GM23338 (cell line): ENCODE results near the gene PAPPA. TPM values are rescaled to one million over a fixed set of nuclear protein-coding genes. Genes with fewer than 3 reads are reported as not detected.

ENCODE experiments used
- ATAC-seq: fragments of 200-7000 bp; cut with Tn5 transposase; 3 replicates; pipeline ENCODE4 v1.9.1; 2020
- DNase-seq: peaks from one replicate; pipeline ENCODE4 v3.0.0-alpha.2; 2015; ENCODE audit warnings: low spot score
- H2AFZ ChIP-seq: fragments of 200-600 bp; sonication (generic); 2 replicates; pipeline ENCODE4 v1.8.0; 2016; ENCODE audit warnings: antibody characterized with exemption, mild to moderate bottlenecking, moderate library complexity
- H3F3A ChIP-seq: fragments of 200-600 bp; sonication (generic); replicated peaks from 2 replicates; pipeline ENCODE4 v1.8.0; 2017; ENCODE audit warnings: antibody characterized with exemption, mixed run types, low read depth
- H3K27ac ChIP-seq: fragments of 200-600 bp; sonication (generic); 2 replicates; pipeline ENCODE4 v1.6.1; 2016; ENCODE audit warnings: low read depth
- H3K27me3 ChIP-seq: fragments of 200-600 bp; sonication (generic); 2 replicates; pipeline ENCODE4 v1.8.0; 2016; ENCODE audit warnings: mild to moderate bottlenecking, mixed run types, moderate library complexity; ENCODE audit not compliant: insufficient read depth
- H3K36me3 ChIP-seq: fragments of 200-600 bp; sonication (generic); 2 replicates; pipeline ENCODE4 v1.8.0; 2016; ENCODE audit warnings: mild to moderate bottlenecking; ENCODE audit not compliant: insufficient read depth
- H3K4me1 ChIP-seq: fragments of 200-600 bp; sonication (generic); 2 replicates; pipeline ENCODE4 v1.8.0; 2016; ENCODE audit warnings: mild to moderate bottlenecking, moderate library complexity; ENCODE audit not compliant: insufficient read depth
- H3K4me2 ChIP-seq: fragments of 200-600 bp; sonication (generic); 2 replicates; pipeline ENCODE4 v1.7.1; 2017; ENCODE audit warnings: mixed run types
- H3K4me3 ChIP-seq: fragments of 200-600 bp; sonication (generic); 2 replicates; pipeline ENCODE4 v1.6.1; 2016; ENCODE audit warnings: mixed run types
- H3K79me2 ChIP-seq: fragments of 200-600 bp; sonication (generic); replicated peaks from 2 replicates; pipeline ENCODE4 v1.8.0; 2017; ENCODE audit warnings: mild to moderate bottlenecking; ENCODE audit not compliant: insufficient read depth
- H3K9me2 ChIP-seq: fragments of 200-600 bp; sonication (generic); 2 replicates; pipeline ENCODE4 v1.8.0; 2017; ENCODE audit not compliant: insufficient read depth
- H4K20me1 ChIP-seq: fragments of 200-600 bp; sonication (generic); replicated peaks from 2 replicates; pipeline ENCODE4 v1.8.0; 2017; ENCODE audit warnings: mild to moderate bottlenecking; ENCODE audit not compliant: insufficient read depth
- H3K27ac Mint-ChIP-seq: 2 replicates; pipeline ENCODE4 v1.8.0; 2020; ENCODE audit warnings: inconsistent platforms, mild to moderate bottlenecking, moderate library complexity, mixed read lengths
- H3K27me3 Mint-ChIP-seq: 3 replicates; pipeline ENCODE4 v1.8.0; 2022; ENCODE audit warnings: low read depth, mild to moderate bottlenecking, moderate library complexity, mixed read lengths, inconsistent platforms; ENCODE audit not compliant: insufficient read depth, poor library complexity
- H3K36me3 Mint-ChIP-seq: 3 replicates; pipeline ENCODE4 v1.8.0; 2021; ENCODE audit warnings: low read depth, mild to moderate bottlenecking, inconsistent platforms, moderate library complexity, mixed read lengths
- H3K4me1 Mint-ChIP-seq: 3 replicates; pipeline ENCODE4 v1.8.0; 2020; ENCODE audit warnings: mild to moderate bottlenecking, inconsistent platforms, mixed read lengths
- H3K4me3 Mint-ChIP-seq: 3 replicates; pipeline ENCODE4 v1.8.0; 2021; ENCODE audit warnings: moderate library complexity, mild to moderate bottlenecking, inconsistent platforms, mixed read lengths
- H3K9me3 Mint-ChIP-seq: 3 replicates; pipeline ENCODE4 v1.8.0; 2020; ENCODE audit warnings: moderate library complexity, mild to moderate bottlenecking, inconsistent platforms, mixed read lengths
- CREB1 ChIP-seq: fragments of 250-450 bp; sonication (Bioruptor Pico); IDR thresholded peaks from 2 replicates; pipeline ENCODE4 v1.5.0; 2020; ENCODE audit warnings: low read depth, mild to moderate bottlenecking, moderate library complexity
- POLR2AphosphoS5 ChIP-seq: IDR thresholded peaks from 2 replicates; pipeline ENCODE4 v1.6.1; 2016; ENCODE audit warnings: antibody characterized with exemption, low read depth
- STAT1 ChIP-seq: IDR thresholded peaks from one replicate; pipeline ENCODE4 v1.6.1; 2016; ENCODE audit warnings: antibody characterized with exemption; ENCODE audit not compliant: unreplicated experiment
- ZNF114 ChIP-seq: fragments of 250-450 bp; sonication (Bioruptor Pico); IDR thresholded peaks from 2 replicates; pipeline ENCODE4 v1.5.0; 2020; ENCODE audit warnings: mild to moderate bottlenecking, moderate library complexity
- ZNF331 ChIP-seq: fragments of 250-450 bp; sonication (Bioruptor Pico); IDR thresholded peaks from 2 replicates; pipeline ENCODE4 v1.5.0; 2020; ENCODE audit warnings: low read depth, mild to moderate bottlenecking, moderate library complexity
- polyA plus RNA-seq: library from polyadenylated mRNA; unstranded; fragments of >200 nt; fragmentation: Nextera tagmentation; extraction: Ambion mirVana; gene quantifications from 2 replicates; pipeline ENCODE4 v1.2.1, GENCODE V29; 2016
- total RNA-seq: library from RNA; depleted of rRNA; stranded (reverse); fragments of >200 nt; shearing (Covaris generic); gene quantifications from 2 replicates; pipeline ENCODE4 v1.2.3, GENCODE V29; 2014
- TF ChIP-seq, protein P1 (sequence below): IDR thresholded peaks from 2 replicates; pipeline ENCODE4 v1.6.1; 2016; ENCODE audit warnings: antibody characterized with exemption
- TF ChIP-seq, protein P2 (sequence below): fragments of 250-450 bp; sonication (Bioruptor Pico); IDR thresholded peaks from 2 replicates; pipeline ENCODE4 v1.5.0; 2020; ENCODE audit warnings: mild to moderate bottlenecking, moderate library complexity
- TF ChIP-seq, protein P3 (sequence below), 2 experiments: fragments of 200-600 bp in 1 of 2; sonication (generic) in 1 of 2; conservative IDR thresholded peaks; 2 replicates each; pipeline versions ENCODE4 v1.5.1 to v1.6.1; 2016 to 2017; ENCODE audit warnings: antibody characterized with exemption in 2 of 2, low read depth in 2 of 2, mild to moderate bottlenecking in 2 of 2, moderate library complexity in 1 of 2

PAPPA gene
- total and polyA plus RNA-seq, 2 experiments from 2014 or later, result 0.38 to 0.66 TPM

GRCh38 chr9:116340270-116340669 lies 186.7 kb downstream of the PAPPA start:
- peak overlapping the region; percentile 30 for H3K4me2 ChIP-seq
- no peaks in the 10 kb centered on the region for H3K79me2 ChIP-seq
- no peak overlapping the region for H2AFZ ChIP-seq
- TF ChIP-seq ZNF331 (CRISPR knock-in tag) (no peak), ZNF114 (CRISPR knock-in tag) (no peak), CREB1 (no peak), POLR2AphosphoS5 (no peak), STAT1 (no peak)
- TF ChIP-seq, protein P1, sequence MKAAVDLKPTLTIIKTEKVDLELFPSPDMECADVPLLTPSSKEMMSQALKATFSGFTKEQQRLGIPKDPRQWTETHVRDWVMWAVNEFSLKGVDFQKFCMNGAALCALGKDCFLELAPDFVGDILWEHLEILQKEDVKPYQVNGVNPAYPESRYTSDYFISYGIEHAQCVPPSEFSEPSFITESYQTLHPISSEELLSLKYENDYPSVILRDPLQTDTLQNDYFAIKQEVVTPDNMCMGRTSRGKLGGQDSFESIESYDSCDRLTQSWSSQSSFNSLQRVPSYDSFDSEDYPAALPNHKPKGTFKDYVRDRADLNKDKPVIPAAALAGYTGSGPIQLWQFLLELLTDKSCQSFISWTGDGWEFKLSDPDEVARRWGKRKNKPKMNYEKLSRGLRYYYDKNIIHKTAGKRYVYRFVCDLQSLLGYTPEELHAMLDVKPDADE, result no peak
- TF ChIP-seq, protein P2, sequence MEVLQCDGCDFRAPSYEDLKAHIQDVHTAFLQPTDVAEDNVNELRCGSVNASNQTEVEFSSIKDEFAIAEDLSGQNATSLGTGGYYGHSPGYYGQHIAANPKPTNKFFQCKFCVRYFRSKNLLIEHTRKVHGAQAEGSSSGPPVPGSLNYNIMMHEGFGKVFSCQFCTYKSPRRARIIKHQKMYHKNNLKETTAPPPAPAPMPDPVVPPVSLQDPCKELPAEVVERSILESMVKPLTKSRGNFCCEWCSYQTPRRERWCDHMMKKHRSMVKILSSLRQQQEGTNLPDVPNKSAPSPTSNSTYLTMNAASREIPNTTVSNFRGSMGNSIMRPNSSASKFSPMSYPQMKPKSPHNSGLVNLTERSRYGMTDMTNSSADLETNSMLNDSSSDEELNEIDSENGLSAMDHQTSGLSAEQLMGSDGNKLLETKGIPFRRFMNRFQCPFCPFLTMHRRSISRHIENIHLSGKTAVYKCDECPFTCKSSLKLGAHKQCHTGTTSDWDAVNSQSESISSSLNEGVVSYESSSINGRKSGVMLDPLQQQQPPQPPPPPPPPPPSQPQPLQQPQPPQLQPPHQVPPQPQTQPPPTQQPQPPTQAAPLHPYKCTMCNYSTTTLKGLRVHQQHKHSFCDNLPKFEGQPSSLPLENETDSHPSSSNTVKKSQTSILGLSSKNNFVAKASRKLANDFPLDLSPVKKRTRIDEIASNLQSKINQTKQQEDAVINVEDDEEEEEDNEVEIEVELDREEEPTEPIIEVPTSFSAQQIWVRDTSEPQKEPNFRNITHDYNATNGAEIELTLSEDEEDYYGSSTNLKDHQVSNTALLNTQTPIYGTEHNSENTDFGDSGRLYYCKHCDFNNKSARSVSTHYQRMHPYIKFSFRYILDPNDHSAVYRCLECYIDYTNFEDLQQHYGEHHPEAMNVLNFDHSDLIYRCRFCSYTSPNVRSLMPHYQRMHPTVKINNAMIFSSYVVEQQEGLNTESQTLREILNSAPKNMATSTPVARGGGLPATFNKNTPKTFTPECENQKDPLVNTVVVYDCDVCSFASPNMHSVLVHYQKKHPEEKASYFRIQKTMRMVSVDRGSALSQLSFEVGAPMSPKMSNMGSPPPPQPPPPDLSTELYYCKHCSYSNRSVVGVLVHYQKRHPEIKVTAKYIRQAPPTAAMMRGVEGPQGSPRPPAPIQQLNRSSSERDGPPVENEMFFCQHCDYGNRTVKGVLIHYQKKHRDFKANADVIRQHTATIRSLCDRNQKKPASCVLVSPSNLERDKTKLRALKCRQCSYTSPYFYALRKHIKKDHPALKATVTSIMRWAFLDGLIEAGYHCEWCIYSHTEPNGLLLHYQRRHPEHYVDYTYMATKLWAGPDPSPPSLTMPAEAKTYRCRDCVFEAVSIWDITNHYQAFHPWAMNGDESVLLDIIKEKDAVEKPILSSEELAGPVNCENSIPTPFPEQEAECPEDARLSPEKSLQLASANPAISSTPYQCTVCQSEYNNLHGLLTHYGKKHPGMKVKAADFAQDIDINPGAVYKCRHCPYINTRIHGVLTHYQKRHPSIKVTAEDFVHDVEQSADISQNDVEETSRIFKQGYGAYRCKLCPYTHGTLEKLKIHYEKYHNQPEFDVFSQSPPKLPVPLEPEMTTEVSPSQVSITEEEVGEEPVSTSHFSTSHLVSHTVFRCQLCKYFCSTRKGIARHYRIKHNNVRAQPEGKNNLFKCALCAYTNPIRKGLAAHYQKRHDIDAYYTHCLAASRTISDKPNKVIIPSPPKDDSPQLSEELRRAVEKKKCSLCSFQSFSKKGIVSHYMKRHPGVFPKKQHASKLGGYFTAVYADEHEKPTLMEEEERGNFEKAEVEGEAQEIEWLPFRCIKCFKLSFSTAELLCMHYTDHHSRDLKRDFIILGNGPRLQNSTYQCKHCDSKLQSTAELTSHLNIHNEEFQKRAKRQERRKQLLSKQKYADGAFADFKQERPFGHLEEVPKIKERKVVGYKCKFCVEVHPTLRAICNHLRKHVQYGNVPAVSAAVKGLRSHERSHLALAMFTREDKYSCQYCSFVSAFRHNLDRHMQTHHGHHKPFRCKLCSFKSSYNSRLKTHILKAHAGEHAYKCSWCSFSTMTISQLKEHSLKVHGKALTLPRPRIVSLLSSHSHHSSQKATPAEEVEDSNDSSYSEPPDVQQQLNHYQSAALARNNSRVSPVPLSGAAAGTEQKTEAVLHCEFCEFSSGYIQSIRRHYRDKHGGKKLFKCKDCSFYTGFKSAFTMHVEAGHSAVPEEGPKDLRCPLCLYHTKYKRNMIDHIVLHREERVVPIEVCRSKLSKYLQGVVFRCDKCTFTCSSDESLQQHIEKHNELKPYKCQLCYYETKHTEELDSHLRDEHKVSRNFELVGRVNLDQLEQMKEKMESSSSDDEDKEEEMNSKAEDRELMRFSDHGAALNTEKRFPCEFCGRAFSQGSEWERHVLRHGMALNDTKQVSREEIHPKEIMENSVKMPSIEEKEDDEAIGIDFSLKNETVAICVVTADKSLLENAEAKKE (CRISPR knock-in tag), result no peak
- TF ChIP-seq, protein P3, sequence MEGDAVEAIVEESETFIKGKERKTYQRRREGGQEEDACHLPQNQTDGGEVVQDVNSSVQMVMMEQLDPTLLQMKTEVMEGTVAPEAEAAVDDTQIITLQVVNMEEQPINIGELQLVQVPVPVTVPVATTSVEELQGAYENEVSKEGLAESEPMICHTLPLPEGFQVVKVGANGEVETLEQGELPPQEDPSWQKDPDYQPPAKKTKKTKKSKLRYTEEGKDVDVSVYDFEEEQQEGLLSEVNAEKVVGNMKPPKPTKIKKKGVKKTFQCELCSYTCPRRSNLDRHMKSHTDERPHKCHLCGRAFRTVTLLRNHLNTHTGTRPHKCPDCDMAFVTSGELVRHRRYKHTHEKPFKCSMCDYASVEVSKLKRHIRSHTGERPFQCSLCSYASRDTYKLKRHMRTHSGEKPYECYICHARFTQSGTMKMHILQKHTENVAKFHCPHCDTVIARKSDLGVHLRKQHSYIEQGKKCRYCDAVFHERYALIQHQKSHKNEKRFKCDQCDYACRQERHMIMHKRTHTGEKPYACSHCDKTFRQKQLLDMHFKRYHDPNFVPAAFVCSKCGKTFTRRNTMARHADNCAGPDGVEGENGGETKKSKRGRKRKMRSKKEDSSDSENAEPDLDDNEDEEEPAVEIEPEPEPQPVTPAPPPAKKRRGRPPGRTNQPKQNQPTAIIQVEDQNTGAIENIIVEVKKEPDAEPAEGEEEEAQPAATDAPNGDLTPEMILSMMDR (conservative IDR thresholded peaks at IDR 0.05; ENCODE audit: low read depth in 2 of 2), result no peak
- peaks cover 57% of the 10 kb centered on the region for H3K4me1 ChIP-seq
- Mint-ChIP-seq H3K9me3 (no peaks in the 10 kb centered on the region; the same call in 2 of the 3 replicates), H3K4me3 (no peak overlapping the region; the same call in 2 of the 3 replicates), H3K27ac (no peak overlapping the region), H3K36me3 (no peaks in the 10 kb centered on the region), H3K4me1 (peaks cover 57% of the 10 kb centered on the region), H3K27me3 (peaks cover 51% of the 10 kb centered on the region)
- DNase-seq (no peak), ATAC-seq (no peak)
- no peaks in the 10 kb centered on the region for H3K9me2 ChIP-seq
- H3F3A ChIP-seq, result 0 out of 2 replicates have a peak, but pooled peaks cover 6% of the 10 kb centered on the region
- H3K27me3 ChIP-seq, result peaks cover 50% of the 10 kb centered on the region
- no peaks in the 10 kb centered on the region; the same call in 1 of the 2 replicates for H4K20me1 ChIP-seq
- H3K27ac ChIP-seq, result no peak overlapping the region
- H3K4me3 ChIP-seq, result no peak overlapping the region
- no peaks in the 10 kb centered on the region; the same call in 1 of the 2 replicates for H3K36me3 ChIP-seq
